Stimulated activated CD8-positive, alpha-beta memory T cell treated with anti-CD3 and anti-CD28 coated beads, Interleukin-7, amount 100 ng/mL, for 4 hours (primary cell): ENCODE results near the gene UQCR11.
A peak's percentile ranks its signal among the peaks of the same experiment; 100 is the strongest.

Experiments
- DNase-seq, 2 donors: peaks; one replicate each; pipeline ENCODE4 v3.0.0-alpha.2; 2020; ENCODE audit warnings: low read depth in 2 of 2

Gene UQCR11

DNA sequence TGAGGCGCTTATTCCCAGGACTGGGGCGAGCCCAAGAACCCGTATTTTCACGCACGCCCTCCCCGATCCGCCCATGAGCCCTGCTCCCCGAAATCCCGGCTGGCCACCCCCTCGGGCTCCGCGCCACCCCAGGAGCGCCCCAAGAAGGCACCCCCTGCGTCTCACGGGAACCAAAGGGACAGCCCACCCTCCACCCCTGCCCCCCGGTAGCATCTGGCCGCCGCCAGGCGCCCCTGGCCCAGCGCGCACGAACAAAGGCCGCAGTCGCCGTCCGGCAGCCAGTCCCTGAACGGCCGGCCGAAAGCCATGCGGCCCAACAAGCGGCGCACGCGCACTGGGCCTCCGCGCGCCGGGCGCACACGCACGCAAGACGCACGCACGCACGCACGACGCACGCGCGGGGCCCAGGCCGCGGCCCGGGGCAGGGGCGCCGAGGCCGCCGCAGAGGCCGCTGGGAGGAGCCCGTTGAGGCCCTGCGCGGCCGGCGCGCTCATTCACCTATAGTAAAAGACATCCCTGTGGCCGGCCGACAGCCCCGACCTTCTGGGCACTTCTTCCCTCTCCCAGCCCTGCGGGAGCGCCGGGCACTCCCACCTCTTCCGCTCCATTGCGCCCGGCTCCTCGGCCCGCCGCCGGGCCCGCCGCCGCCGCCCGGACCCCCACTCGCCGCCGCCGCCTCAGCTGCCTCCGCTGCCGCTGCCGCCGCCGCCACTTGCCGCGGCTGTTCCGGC is 13.1 kb downstream of the UQCR11 start:
- peak; percentile 58 to 82 for DNase-seq

DNA sequence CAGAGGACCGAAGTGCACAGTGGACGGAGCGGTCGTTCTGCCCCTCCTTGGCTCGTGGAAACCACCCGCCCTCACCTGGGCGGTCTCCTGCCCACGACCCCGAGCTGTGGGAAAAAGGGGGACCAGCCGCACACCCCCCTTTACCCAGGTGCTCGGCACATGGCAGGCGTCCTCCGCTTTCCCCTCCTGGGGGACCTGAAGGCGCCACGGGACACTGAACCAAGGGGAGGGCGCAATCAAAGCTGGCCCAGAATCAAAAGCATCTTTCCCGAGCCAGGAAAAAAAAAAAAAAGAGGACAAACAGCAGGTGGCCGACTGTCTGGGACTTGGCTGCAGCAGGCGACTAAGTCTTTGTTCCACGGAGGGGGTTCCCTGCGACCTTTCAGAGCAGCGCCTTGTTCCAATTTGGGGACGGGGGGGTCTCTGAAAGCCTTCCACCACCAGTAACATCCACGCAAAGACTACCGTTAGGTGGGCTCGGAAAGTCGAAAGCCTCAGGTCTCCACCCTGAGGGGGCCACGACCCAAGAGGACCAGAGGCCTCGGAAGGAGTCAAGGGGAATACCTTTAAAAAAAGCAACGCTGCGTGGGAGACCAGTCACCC is 13.7 kb downstream of the UQCR11 start:
- no peak for DNase-seq

DNA sequence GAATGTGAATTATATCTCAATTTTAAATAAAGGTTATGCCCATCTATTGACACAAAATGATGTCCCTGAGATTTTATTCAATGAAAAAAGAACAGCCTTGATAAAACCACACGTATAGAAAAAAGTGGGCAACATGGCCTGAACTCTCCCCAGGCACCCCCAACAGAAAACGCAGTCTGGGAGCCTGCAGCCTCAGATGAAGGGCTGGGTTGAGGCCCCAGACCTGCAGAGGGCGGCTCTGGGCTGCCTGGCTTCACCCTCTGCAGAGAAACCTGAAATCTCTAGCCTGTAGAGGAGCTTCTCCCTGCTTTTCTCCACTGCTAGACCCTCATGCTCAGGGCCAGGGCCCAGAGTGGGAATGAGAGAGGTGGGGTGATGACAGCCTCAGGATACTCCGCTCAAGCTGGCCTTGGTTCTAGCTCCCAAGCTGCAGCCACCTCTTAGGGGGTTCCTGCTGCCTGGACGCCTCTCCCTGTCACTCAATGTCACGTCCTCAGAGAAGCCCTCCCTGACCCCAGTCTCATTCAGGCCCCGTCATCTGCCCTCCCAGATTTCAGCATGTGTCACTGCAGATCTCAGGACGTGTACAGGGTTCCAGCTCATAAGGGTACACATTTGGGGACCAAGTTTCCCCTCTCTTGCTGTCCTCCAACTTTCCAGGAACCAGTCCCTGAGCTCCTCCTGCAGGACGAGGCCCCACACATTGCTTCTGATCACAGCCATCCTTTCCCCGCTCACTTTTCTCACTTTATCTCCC is 14.4 kb downstream of the UQCR11 start:
- no peak for DNase-seq

- no peak for DNase-seq
These were observed 17.4 kb downstream of the UQCR11 start for GRCh38 chr19:1587872-1588271.

- no peak for DNase-seq
These were observed 20.1 kb downstream of the UQCR11 start for GRCh38 chr19:1585243-1585580.

GRCh38 chr19:1584500-1585242 is 20.6 kb downstream of the UQCR11 start:
- no peak for DNase-seq

GRCh38 chr19:1582201-1582600 is 23.1 kb downstream of the UQCR11 start:
- no peak for DNase-seq

- DNase-seq: no peak
These were observed 24.3 kb downstream of the UQCR11 start for GRCh38 chr19:1580957-1581356.

GRCh38 chr19:1580382-1580781 is 24.9 kb downstream of the UQCR11 start:
- no peak for DNase-seq

DNA sequence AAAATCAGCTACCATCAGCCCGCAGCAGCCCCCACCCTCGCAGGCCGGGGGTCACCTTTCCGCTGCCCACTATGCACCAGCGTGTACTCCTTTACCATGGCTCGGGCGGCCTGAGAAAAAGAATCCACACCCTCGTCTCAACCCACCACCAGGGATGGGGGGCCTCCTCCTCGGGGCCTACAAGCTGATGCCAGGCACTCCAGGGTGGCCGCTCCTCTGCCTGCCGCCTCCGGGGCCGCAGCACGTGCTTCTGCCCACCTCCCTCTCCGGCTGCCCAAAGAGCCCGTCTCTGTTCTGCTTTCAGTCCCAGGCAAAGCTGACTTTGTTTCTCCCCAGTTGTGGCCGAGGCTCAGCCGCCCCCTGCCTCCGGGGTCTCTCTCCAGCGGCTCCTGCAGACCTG is 26.0 kb downstream of the UQCR11 start:
- DNase-seq: no peak

- DNase-seq: no peak
These were observed 27.2 kb downstream of the UQCR11 start for GRCh38 chr19:1577929-1578618.

GRCh38 chr19:1577090-1577928 is 28.0 kb downstream of the UQCR11 start:
- no peak for DNase-seq

- DNase-seq: no peak
These were observed 28.8 kb downstream of the UQCR11 start for GRCh38 chr19:1576242-1577089.

GRCh38 chr19:1575323-1576241 is 29.7 kb downstream of the UQCR11 start:
- DNase-seq: no peak

GRCh38 chr19:1574354-1575136 is 30.7 kb downstream of the UQCR11 start:
- DNase-seq: no peak

DNA sequence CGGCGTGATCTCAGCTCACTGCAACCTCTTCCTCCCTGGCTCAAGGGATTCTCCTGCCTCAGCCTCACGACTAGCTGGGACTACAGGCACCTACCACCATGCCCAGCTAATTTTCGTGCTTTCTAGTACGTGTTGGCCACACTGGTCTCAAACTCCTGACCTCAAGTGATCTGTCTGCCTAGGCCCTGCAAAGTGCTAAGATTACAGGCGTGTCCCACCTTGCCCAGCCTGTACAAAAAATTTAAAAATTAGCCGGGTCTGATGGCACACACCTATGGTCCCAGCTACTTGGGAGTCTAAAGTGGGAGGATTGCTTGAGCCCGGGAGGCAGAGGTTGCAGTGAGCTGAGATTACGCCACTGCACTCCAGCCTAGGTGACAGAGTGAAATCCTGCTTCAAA is 32.5 kb downstream of the UQCR11 start:
- DNase-seq: no peak

- DNase-seq: no peak
These were observed 33.9 kb downstream of the UQCR11 start for GRCh38 chr19:1571358-1571757.

DNA sequence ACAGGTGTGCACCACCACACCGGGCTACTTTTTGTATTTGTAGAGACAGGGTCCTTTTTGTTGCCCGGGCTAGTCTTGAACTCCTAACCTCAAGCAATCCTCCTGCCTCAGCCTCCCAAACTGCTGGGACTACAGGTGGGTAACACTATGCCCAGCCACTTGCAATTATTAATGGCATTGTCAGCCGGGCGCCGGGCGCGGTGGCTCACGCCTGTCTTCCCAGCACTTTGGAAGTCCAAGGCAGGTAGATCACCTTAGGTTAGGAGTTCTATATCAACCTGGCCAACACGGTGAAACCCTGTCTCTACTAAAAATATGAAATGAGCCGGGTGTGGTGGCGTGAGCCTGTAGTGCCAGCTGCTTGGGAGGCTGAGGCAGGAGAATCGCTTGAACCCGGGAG is 34.4 kb downstream of the UQCR11 start:
- DNase-seq: no peak
